ENCODE measurements around the gene EPN2.

DNA sequence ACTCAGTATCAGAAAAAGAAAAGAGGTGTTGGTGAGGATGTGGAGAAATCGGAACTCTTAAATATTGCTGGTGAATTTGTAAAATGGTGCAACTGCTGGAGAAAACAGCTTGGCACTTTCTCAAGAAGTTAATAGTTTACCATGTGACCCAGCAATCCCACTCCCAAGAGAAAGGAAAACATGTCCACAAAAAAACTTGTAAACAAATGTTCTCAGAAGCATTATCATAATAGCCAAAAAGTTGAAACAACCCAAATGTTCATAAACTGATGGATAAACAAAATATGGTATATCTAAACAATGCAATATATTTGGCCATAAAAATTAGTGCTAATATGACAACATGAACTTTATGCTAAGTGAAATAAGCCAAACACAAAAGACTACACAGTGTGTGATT is 138.6 kb downstream of the EPN2 start:
- TF ChIP-seq, protein P1, sequence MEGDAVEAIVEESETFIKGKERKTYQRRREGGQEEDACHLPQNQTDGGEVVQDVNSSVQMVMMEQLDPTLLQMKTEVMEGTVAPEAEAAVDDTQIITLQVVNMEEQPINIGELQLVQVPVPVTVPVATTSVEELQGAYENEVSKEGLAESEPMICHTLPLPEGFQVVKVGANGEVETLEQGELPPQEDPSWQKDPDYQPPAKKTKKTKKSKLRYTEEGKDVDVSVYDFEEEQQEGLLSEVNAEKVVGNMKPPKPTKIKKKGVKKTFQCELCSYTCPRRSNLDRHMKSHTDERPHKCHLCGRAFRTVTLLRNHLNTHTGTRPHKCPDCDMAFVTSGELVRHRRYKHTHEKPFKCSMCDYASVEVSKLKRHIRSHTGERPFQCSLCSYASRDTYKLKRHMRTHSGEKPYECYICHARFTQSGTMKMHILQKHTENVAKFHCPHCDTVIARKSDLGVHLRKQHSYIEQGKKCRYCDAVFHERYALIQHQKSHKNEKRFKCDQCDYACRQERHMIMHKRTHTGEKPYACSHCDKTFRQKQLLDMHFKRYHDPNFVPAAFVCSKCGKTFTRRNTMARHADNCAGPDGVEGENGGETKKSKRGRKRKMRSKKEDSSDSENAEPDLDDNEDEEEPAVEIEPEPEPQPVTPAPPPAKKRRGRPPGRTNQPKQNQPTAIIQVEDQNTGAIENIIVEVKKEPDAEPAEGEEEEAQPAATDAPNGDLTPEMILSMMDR (conservative IDR thresholded peaks at IDR 0.05) = no peak
- TF ChIP-seq EZH2 (IDR thresholded peaks at IDR 0.05; ENCODE audit: low read depth) = no peak

Data from PC-9 (cell line).